K562 (cell line): ENCODE data around the gene ITGA11. TPM values are rescaled to one million over a fixed set of nuclear protein-coding genes. Genes with fewer than 3 reads are reported as not detected.

Experiments
- ATAC-seq: fragments of 200-7000 bp; cut with Tn5 transposase; 3 replicates; pipeline ENCODE4 v1.9.1; 2020; ENCODE audit warnings: moderate library complexity
- BruUV-seq: library from RNA; stranded (reverse); fragments of 400-500 nt; replicated peaks from 2 replicates; lab custom pipeline; 2021; lab: Mats Ljungman, UMichigan
- CTCF ChIA-PET: fragments of 300-600 bp; formaldehyde crosslinking; extraction: SDS; loops from one replicate; lab custom pipeline; 2021; ENCODE audit warnings: low intra/inter-chr PET ratio; lab: Yijun Ruan, JAX
- POLR2A ChIA-PET: fragments of 300-600, 350-650 bp; sonication (Branson Sonifier 250); formaldehyde crosslinking; extraction: SDS; loops from one replicate; lab custom pipeline; 2021; ENCODE audit warnings: antibody characterized with exemption, inconsistent platforms; lab: Yijun Ruan, JAX
- DNase-seq, 4 experiments: peaks; one replicate each; pipeline versions ENCODE4 v3.0.0 to v3.0.0-alpha.2; 2011 to 2018; ENCODE audit warnings: low spot score in 3 of 4, mixed read lengths in 3 of 4; ENCODE audit errors: extremely low read depth in 1 of 4
- FAIRE-seq: peaks from 2 replicates; lab custom pipeline; 2011; peaks lifted over from hg19 to GRCh38; lab: Jason Lieb, UNC
- H2AFZ ChIP-seq: 2 replicates; pipeline ENCODE4 v1.6.0; 2011; ENCODE audit warnings: low read depth, low read length, control low read depth, inconsistent platforms
- H3K27ac ChIP-seq: fragments of 200-600 bp; 3 replicates; pipeline ENCODE4 v1.8.0; 2011; ENCODE audit warnings: low read depth, mild to moderate bottlenecking, control low read depth, inconsistent platforms, low read length, moderate library complexity, mixed read lengths; ENCODE audit errors: extremely low read depth
- H3K27me3 ChIP-seq, 2 experiments: fragments of 300-600 bp in 1 of 2; 2 replicates in 1 of 2; 3 replicates in 1 of 2; pipeline versions ENCODE4 v1.6.0 to v1.8.0; 2011; ENCODE audit warnings: inconsistent platforms in 2 of 2, low read length in 2 of 2, mild to moderate bottlenecking in 1 of 2, mixed read lengths in 1 of 2, moderate library complexity in 1 of 2; ENCODE audit not compliant: control insufficient read depth in 2 of 2, insufficient read depth in 2 of 2
- H3K36me3 ChIP-seq: fragments of 300-600 bp; 3 replicates; pipeline ENCODE4 v1.8.0; 2011; ENCODE audit warnings: mild to moderate bottlenecking, low read length, inconsistent platforms; ENCODE audit not compliant: control insufficient read depth, insufficient read depth
- H3K4me1 ChIP-seq, 2 experiments: fragments of 200-600 bp in 1 of 2; replicated peaks in 1 of 2; 2 replicates in 1 of 2; 3 replicates in 1 of 2; pipeline versions ENCODE4 v1.5.1 to v1.8.0; 2011; ENCODE audit warnings: inconsistent platforms in 2 of 2, low read length in 2 of 2, mild to moderate bottlenecking in 1 of 2, mixed read lengths in 1 of 2, moderate library complexity in 1 of 2; ENCODE audit not compliant: control insufficient read depth in 2 of 2, insufficient read depth in 2 of 2
- H3K4me2 ChIP-seq: 2 replicates; pipeline ENCODE4 v1.6.1; 2011; ENCODE audit warnings: low read length, control low read depth, inconsistent platforms, mixed read lengths; ENCODE audit not compliant: insufficient read depth
- H3K4me3 ChIP-seq: fragments of 200-600 bp; sonication (generic), shearing (Covaris generic); 2 replicates; pipeline ENCODE4 v1.5.1; 2016; ENCODE audit warnings: control low read depth, inconsistent platforms
- H3K79me2 ChIP-seq: fragments of 200-600 bp; 3 replicates; pipeline ENCODE4 v1.8.0; 2011; ENCODE audit warnings: low read length, inconsistent platforms; ENCODE audit not compliant: control insufficient read depth, insufficient read depth
- H3K9ac ChIP-seq, 2 experiments: 2 replicates each; pipeline versions ENCODE4 v1.6.0 to v1.6.1; 2011; ENCODE audit warnings: low read depth in 2 of 2, low read length in 2 of 2, control low read depth in 1 of 2, inconsistent platforms in 1 of 2, mild to moderate bottlenecking in 1 of 2, mixed read lengths in 1 of 2; ENCODE audit not compliant: insufficient read depth in 1 of 2
- H3K9me1 ChIP-seq: one replicate; pipeline ENCODE4 v1.6.0; 2011; ENCODE audit warnings: inconsistent platforms, mild to moderate bottlenecking, low read length, moderate library complexity; ENCODE audit not compliant: control insufficient read depth, insufficient read depth
- H3K9me3 ChIP-seq: replicated peaks from 2 replicates; pipeline ENCODE4 v1.5.1; 2011; ENCODE audit warnings: low read depth, low read length, inconsistent platforms; ENCODE audit not compliant: control insufficient read depth, insufficient read depth
- H4K20me1 ChIP-seq: replicated peaks from 2 replicates; pipeline ENCODE4 v1.6.1; 2011; ENCODE audit warnings: low read length, inconsistent platforms, mixed read lengths; ENCODE audit not compliant: control insufficient read depth, insufficient read depth
- CCAR2 ChIP-seq: fragments of 200-400 bp; formaldehyde crosslinking; IDR thresholded peaks from 2 replicates; pipeline ENCODE4 v1.6.1; 2017; ENCODE audit warnings: mild to moderate bottlenecking, low read depth, low read length
- DMBX1 ChIP-seq: fragments of 250-450 bp; sonication (Bioruptor Pico); IDR thresholded peaks from 2 replicates; pipeline ENCODE4 v1.8.0; 2022; ENCODE audit warnings: inconsistent platforms, mild to moderate bottlenecking, moderate library complexity, borderline replicate concordance
- PHF8 ChIP-seq: fragments of 200-600 bp; sonication (generic); IDR thresholded peaks from 2 replicates; pipeline ENCODE4 v1.6.1; 2012; ENCODE audit warnings: mixed run types, mild to moderate bottlenecking, inconsistent platforms, low read length, moderate library complexity, borderline replicate concordance
- POLR3G ChIP-seq: IDR thresholded peaks from 2 replicates; pipeline ENCODE4 v1.6.1; 2011; ENCODE audit not compliant: insufficient read length, insufficient replicate concordance; ENCODE audit errors: extremely low read depth
- RBM15 ChIP-seq: fragments of 200-400 bp; formaldehyde crosslinking; IDR thresholded peaks from 2 replicates; pipeline ENCODE4 v1.6.1; 2018; ENCODE audit warnings: mild to moderate bottlenecking, low read length, moderate library complexity; ENCODE audit not compliant: insufficient read depth
- RBM34 ChIP-seq: fragments of 200-400 bp; formaldehyde crosslinking; IDR thresholded peaks from 2 replicates; pipeline ENCODE4 v1.6.1; 2018; ENCODE audit warnings: low read length, borderline replicate concordance; ENCODE audit not compliant: insufficient read depth
- TBL1XR1 ChIP-seq, 2 experiments: IDR thresholded peaks; 2 replicates each; pipeline ENCODE4 v1.6.1; 2012; ENCODE audit warnings: improper control_type of control experiment in 2 of 2, low read length in 2 of 2, mild to moderate bottlenecking in 1 of 2
- ZNF76 ChIP-seq: fragments of 250-450 bp; sonication (Bioruptor Pico); IDR thresholded peaks from 2 replicates; pipeline ENCODE4 v1.4.0; 2020; ENCODE audit warnings: mild to moderate bottlenecking, moderate library complexity, borderline replicate concordance
- WGBS: fragments of 100-300 bp; shearing (Covaris generic); methylation state at CpG from one replicate; pipeline ENCODE4 v1.1.6; 2016; ENCODE audit warnings: low coverage, mixed read lengths; ENCODE audit not compliant: insufficient coverage; ENCODE audit errors: missing lambda C conversion rate; 5-methylcytosine and 5-hydroxymethylcytosine counted together
- in situ Hi-C: fragments of 300-500 bp; cut with MboI; formaldehyde crosslinking; loops from 4 replicates; pipeline ENCODE4 v1.15.0; 2018; ENCODE audit warnings: inconsistent platforms, mixed read lengths
- intact Hi-C: fragments of 100-400 bp; cut with micrococcal nuclease; formaldehyde crosslinking; loops from 2 replicates; pipeline ENCODE4 v1.14.2; 2022
- polyA plus RNA-seq, 8 experiments: library from polyadenylated mRNA; depleted of rRNA in 4 of 8; stranded (reverse) in 5 of 8; unstranded in 3 of 8; fragments of >200 nt; fragmentation: Nextera tagmentation in 2 of 8; fragmentation: Illumina TruSeq in 1 of 8; extraction: Ambion mirVana in 2 of 8; extraction: Trizol in 1 of 8; gene quantifications; 2 replicates each; pipeline versions ENCODE4 v1.2.1 to v1.2.3, GENCODE V29; 2011 to 2014; ENCODE audit warnings: inconsistent platforms in 1 of 8, missing spikeins in 1 of 8
- total RNA-seq, 7 experiments: library from RNA; depleted of rRNA in 6 of 7; stranded (reverse); fragments of >200 nt in 6 of 7; fragmentation: Illumina TruSeq in 2 of 7; extraction: Trizol in 2 of 7; gene quantifications; 2 replicates each; pipeline versions ENCODE4 v1.2.1 to v1.2.3, GENCODE V29; 2011 to 2021; ENCODE audit warnings: low replicate concordance in 1 of 7
- TF ChIP-seq, protein P1 (sequence below): fragments of 250-450 bp; sonication (Bioruptor Pico); IDR thresholded peaks from 2 replicates; pipeline ENCODE4 v1.9.0; 2021; ENCODE audit warnings: mild to moderate bottlenecking, inconsistent platforms
- TF ChIP-seq, protein P2 (sequence below): fragments of 250-450 bp; sonication (Bioruptor Pico); IDR thresholded peaks from 2 replicates; pipeline ENCODE4 v1.6.1; 2021; ENCODE audit warnings: mild to moderate bottlenecking

The ITGA11 gene
- total and polyA plus RNA-seq, 9 of the 15 experiments (the other 6 are each of a cell fraction or from before 2014, with no cell fraction given) = 0.01 TPM; not detected in 8

DNA sequence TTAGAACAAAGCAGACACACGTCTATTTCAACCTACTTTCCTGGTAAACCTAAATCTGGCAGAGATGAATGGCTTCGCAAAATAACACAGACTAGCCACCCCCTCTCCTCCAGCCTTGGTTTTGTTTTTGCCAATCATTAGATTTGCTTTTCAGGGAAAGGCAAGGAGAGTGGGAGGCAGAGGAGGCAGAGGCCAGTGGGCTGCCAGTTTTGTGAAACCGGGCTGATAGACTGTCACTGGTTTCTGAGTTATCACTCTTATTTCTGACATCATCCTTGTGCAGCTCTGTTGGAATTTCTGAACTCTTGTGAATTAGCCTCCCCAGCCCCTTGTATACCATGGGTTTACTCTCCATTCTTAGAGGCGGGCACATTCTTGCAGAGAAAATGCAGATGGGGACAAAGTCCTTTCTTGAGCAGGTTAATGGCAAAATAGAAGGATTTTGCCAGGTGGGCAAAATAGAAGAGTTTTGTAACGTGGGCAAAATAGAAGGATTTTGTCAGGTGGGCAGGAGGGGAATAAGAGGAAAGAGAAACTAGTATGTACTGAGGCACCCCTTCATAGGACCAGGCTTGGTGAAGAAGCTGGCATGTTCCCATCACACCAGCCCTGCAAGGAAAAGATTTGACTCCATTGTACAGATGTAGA lies 157.6 kb downstream of the ITGA11 start:
- TF ChIP-seq, protein P1, sequence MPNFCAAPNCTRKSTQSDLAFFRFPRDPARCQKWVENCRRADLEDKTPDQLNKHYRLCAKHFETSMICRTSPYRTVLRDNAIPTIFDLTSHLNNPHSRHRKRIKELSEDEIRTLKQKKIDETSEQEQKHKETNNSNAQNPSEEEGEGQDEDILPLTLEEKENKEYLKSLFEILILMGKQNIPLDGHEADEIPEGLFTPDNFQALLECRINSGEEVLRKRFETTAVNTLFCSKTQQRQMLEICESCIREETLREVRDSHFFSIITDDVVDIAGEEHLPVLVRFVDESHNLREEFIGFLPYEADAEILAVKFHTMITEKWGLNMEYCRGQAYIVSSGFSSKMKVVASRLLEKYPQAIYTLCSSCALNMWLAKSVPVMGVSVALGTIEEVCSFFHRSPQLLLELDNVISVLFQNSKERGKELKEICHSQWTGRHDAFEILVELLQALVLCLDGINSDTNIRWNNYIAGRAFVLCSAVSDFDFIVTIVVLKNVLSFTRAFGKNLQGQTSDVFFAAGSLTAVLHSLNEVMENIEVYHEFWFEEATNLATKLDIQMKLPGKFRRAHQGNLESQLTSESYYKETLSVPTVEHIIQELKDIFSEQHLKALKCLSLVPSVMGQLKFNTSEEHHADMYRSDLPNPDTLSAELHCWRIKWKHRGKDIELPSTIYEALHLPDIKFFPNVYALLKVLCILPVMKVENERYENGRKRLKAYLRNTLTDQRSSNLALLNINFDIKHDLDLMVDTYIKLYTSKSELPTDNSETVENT (CRISPR knock-in tag) = no peak
- TF ChIP-seq PHF8 (no peak), CCAR2 (no peak), RBM34 (no peak), POLR3G (no peak), DMBX1 (CRISPR knock-in tag) (no peak), TBL1XR1 (IDR thresholded peaks at IDR 0.05; ENCODE audit: low read length in 2 of 2) (no peak), ZNF76 (CRISPR knock-in tag) (no peak), RBM15 (no peak)
- TF ChIP-seq, protein P2, sequence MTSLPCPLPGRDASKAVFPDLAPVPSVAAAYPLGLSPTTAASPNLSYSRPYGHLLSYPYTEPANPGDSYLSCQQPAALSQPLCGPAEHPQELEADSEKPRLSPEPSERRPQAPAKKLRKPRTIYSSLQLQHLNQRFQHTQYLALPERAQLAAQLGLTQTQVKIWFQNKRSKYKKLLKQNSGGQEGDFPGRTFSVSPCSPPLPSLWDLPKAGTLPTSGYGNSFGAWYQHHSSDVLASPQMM (CRISPR knock-in tag) = no peak

More for the DNA sequence above, 157.6 kb downstream of the ITGA11 start:
- no peak for ATAC-seq
- H3K9ac ChIP-seq = no peak overlapping the region
- no peak for DNase-seq
- no peaks in the 10 kb centered on the region for H3K9me3 ChIP-seq
- H3K79me2 ChIP-seq = peaks cover 16% of the 10 kb centered on the region
- no peaks in the 10 kb centered on the region for H3K9me1 ChIP-seq
- no peak overlapping the region for H3K4me3 ChIP-seq
- no peak overlapping the region for H2AFZ ChIP-seq
- FAIRE-seq = no peak
- peaks cover 3% of the 10 kb centered on the region; the same call in 2 of the 3 replicates for H3K36me3 ChIP-seq
- no TSS peak for BruUV-seq
- 6% methylated on average over 5 of the region's 5 CpGs for WGBS
- H4K20me1 ChIP-seq = no peaks in the 10 kb centered on the region; the same call in 1 of the 2 replicates
- H3K4me1 ChIP-seq = peaks cover 3 to 13% of the 10 kb centered on the region in 2 experiments; a peak in 3 of 5 replicates
- H3K4me2 ChIP-seq = no peak overlapping the region
- intact Hi-C loops (no loop called here), in situ Hi-C loops (no loop called here)
- H3K27ac ChIP-seq = no peak overlapping the region
- H3K27me3 ChIP-seq = peaks cover 0 to 12% of the 10 kb centered on the region in 2 experiments; a peak in 2 of 5 replicates
- POLR2A ChIA-PET = interaction anchor here (0.8 to 1.0 kb wide), 2 partner anchors 9 to 20 kb away, joined by 3 read pairs; no protein-coding TSS in a partner anchor
- CTCF ChIA-PET = no interaction called here
